Left lung (tissue), 10 donors: Measurements from ENCODE around the gene FREM1. TPM values are rescaled to one million over a fixed set of nuclear protein-coding genes. Genes with fewer than 3 reads are reported as not detected.

Experiments
- ATAC-seq: fragments of 200-7000 bp; cut with Tn5 transposase; one replicate; pipeline ENCODE4 v1.9.1; 2020; ENCODE audit warnings: moderate library complexity
- DNase-seq, 4 donors: peaks; one replicate each; pipeline ENCODE4 v3.0.0-alpha.2; 2013 to 2020
- H3K27ac ChIP-seq, 2 donors: fragments of 200-600 bp; sonication (generic) in 1 of 2; one replicate each; pipeline versions ENCODE4 v1.5.0 to v1.8.0; 2020 to 2021
- H3K27me3 ChIP-seq, 2 donors: fragments of 200-600 bp; sonication (generic) in 1 of 2; one replicate each; pipeline versions ENCODE4 v1.5.0 to v1.8.0; 2020 to 2021
- H3K36me3 ChIP-seq, 2 donors: fragments of 200-600 bp; sonication (generic) in 1 of 2; one replicate each; pipeline versions ENCODE4 v1.5.0 to v1.8.0; 2020 to 2021
- H3K4me1 ChIP-seq, 2 donors: fragments of 200-600 bp; one replicate each; pipeline ENCODE4 v1.8.0; 2021
- H3K4me3 ChIP-seq, 2 donors: fragments of 200-600 bp; sonication (generic) in 1 of 2; one replicate each; pipeline versions ENCODE4 v1.5.0 to v1.8.0; 2020 to 2021; ENCODE audit warnings: mild to moderate bottlenecking in 1 of 2
- H3K9me3 ChIP-seq, 2 donors: fragments of 200-600 bp; sonication (generic) in 1 of 2; one replicate each; pipeline versions ENCODE4 v1.5.0 to v1.8.0; 2020 to 2021
- CTCF ChIP-seq, 2 donors: fragments of 200-600 bp; sonication (generic) in 1 of 2; IDR thresholded peaks; one replicate each; pipeline versions ENCODE4 v1.5.0 to v1.8.0; 2021; ENCODE audit warnings: antibody characterized with exemption in 2 of 2
- intact Hi-C, 2 donors: fragments of 100-400 bp; cut with DNase I; formaldehyde crosslinking; loops; one replicate each; pipeline versions ENCODE4 v1.11.2 to v1.14.2; 2022
- polyA plus RNA-seq, 6 donors: library from polyadenylated mRNA; unstranded; fragments of 120-200 nt; gene quantifications; one replicate each; pipeline ENCODE4 v1.2.1, GENCODE V29; 2013; ENCODE audit not compliant: insufficient read length in 6 of 6
- total RNA-seq, 2 donors: library from RNA; stranded (reverse); fragmentation: NEBNext Ultra II Directional; extraction: Animal tissue kit (Norgen Biotek cat#: 25700); gene quantifications; one replicate each; pipeline ENCODE4 v1.2.1, GENCODE V29; 2021
- donor health status: DM: no; HTN: yes; CAD: no.
- donor health status: DM: no; HTN: no; CAD: no.

FREM1 gene
- total and polyA plus RNA-seq, 8 donors = 2.4 to 104 (median 66.4) TPM

GRCh38 chr9:14883310-14883944 is 26.8 kb downstream of the FREM1 start:
- H3K36me3 ChIP-seq = no peaks in the 10 kb centered on the region
- H3K9me3 ChIP-seq = no peaks in the 10 kb centered on the region
- TF ChIP-seq CTCF (IDR thresholded peaks at IDR 0.05) = no peak
- ATAC-seq (no peak), DNase-seq (peak in 2 of 4 donors; percentile 51 to 65)
- intact Hi-C loops = no loop called here
- H3K4me1 ChIP-seq = no peaks in the 10 kb centered on the region
- H3K4me3 ChIP-seq = no peak overlapping the region
- H3K27me3 ChIP-seq = no peaks in the 10 kb centered on the region
- H3K27ac ChIP-seq = peak overlapping the region in 1 of 2 donors; percentile 80

- intact Hi-C loops = no loop called here
- no peaks in the 10 kb centered on the region for H3K27me3 ChIP-seq
- H3K27ac ChIP-seq = no peak overlapping the region
- no peak for TF ChIP-seq CTCF (IDR thresholded peaks at IDR 0.05)
- no peaks in the 10 kb centered on the region for H3K36me3 ChIP-seq
- H3K9me3 ChIP-seq = no peaks in the 10 kb centered on the region
- no peak overlapping the region for H3K4me3 ChIP-seq
- ATAC-seq (no peak), DNase-seq (no peak)
- H3K4me1 ChIP-seq = no peaks in the 10 kb centered on the region
Measured at GRCh38 chr9:14882090-14882489, 28.1 kb downstream of the FREM1 start.

- H3K27ac ChIP-seq = no peak overlapping the region
Measured at GRCh38 chr9:14881006-14881405, 29.2 kb downstream of the FREM1 start.

GRCh38 chr9:14870090-14870489 is 40.1 kb downstream of the FREM1 start:
- no peak for ATAC-seq
- no peak for DNase-seq

More at GRCh38 chr9:14881006-14881405, 29.2 kb downstream of the FREM1 start:
- ATAC-seq (no peak), DNase-seq (peak in 1 of 4 donors; percentile 54)
- intact Hi-C loops = no loop called here
- H3K4me1 ChIP-seq = no peaks in the 10 kb centered on the region
- no peaks in the 10 kb centered on the region for H3K27me3 ChIP-seq
- H3K36me3 ChIP-seq = no peaks in the 10 kb centered on the region
- no peaks in the 10 kb centered on the region for H3K9me3 ChIP-seq
- no peak overlapping the region for H3K4me3 ChIP-seq
- no peak for TF ChIP-seq CTCF (IDR thresholded peaks at IDR 0.05)

GRCh38 chr9:14869671-14870070 is 40.6 kb downstream of the FREM1 start:
- DNase-seq (no peak), ATAC-seq (no peak)
- Histone ChIP-seq H3K27me3 (no peaks in the 10 kb centered on the region), H3K4me1 (no peaks in the 10 kb centered on the region), H3K27ac (no peak overlapping the region), H3K36me3 (no peaks in the 10 kb centered on the region), H3K4me3 (no peak overlapping the region), H3K9me3 (peaks cover 0 to 2% of the 10 kb centered on the region in 2 donors)
- no peak for TF ChIP-seq CTCF (IDR thresholded peaks at IDR 0.05)
- intact Hi-C loops = no loop called here

More at GRCh38 chr9:14870090-14870489, 40.1 kb downstream of the FREM1 start:
- H3K9me3 ChIP-seq = peaks cover 0 to 2% of the 10 kb centered on the region in 2 donors
- H3K27me3 ChIP-seq = no peaks in the 10 kb centered on the region
- no peak overlapping the region for H3K27ac ChIP-seq
- H3K4me1 ChIP-seq = no peaks in the 10 kb centered on the region
- no peak for TF ChIP-seq CTCF (IDR thresholded peaks at IDR 0.05)
- H3K4me3 ChIP-seq = no peak overlapping the region
- no peaks in the 10 kb centered on the region for H3K36me3 ChIP-seq
- intact Hi-C loops = no loop called here
